Caco-2 (cell line): ENCODE measurements around the gene MVB12B. TPM values are rescaled to one million over a fixed set of nuclear protein-coding genes. Genes with fewer than 3 reads are reported as not detected.

Experiments
- BruUV-seq: library from RNA; stranded (reverse); fragments of 400-500 nt; replicated peaks from 2 replicates; lab custom pipeline; 2021; lab: Mats Ljungman, UMichigan
- CTCF ChIA-PET: fragments of 300-600 bp; sonication (Branson Sonifier 250); formaldehyde crosslinking; loops from one replicate; lab custom pipeline; 2022; ENCODE audit warnings: antibody characterized with exemption; lab: Charles Lee
- POLR2A ChIA-PET: fragments of 300-600 bp; sonication (Branson Sonifier 250); formaldehyde crosslinking; loops from one replicate; lab custom pipeline; 2022; ENCODE audit warnings: antibody characterized with exemption; lab: Charles Lee
- DNase-seq, 2 experiments: peaks; one replicate each; pipeline versions ENCODE4 v3.0.0 to v3.0.0-alpha.2; 2020 to 2022
- H3K27me3 ChIP-seq: replicated peaks from 2 replicates; pipeline ENCODE4 v1.6.0; 2011; ENCODE audit warnings: low read length; ENCODE audit not compliant: control insufficient read depth, insufficient read depth
- H3K36me3 ChIP-seq: 2 replicates; pipeline ENCODE4 v1.5.1; 2011; ENCODE audit warnings: low read length; ENCODE audit not compliant: control insufficient read depth, insufficient read depth
- H3K4me1 ChIP-seq: fragments of 250-450 bp; sonication (Bioruptor Pico); 2 replicates; pipeline ENCODE4 v1.5.1; 2020; ENCODE audit warnings: mild to moderate bottlenecking
- H3K4me3 ChIP-seq: 2 replicates; pipeline ENCODE4 v1.5.1; 2011; ENCODE audit warnings: low read depth, mild to moderate bottlenecking, control low read depth, low read length
- H3K9me3 ChIP-seq: fragments of 250-450 bp; sonication (Bioruptor Pico); 2 replicates; pipeline ENCODE4 v1.5.1; 2020; ENCODE audit warnings: mild to moderate bottlenecking, moderate library complexity
- H3K27ac Mint-ChIP-seq: one replicate; pipeline ENCODE4 v1.8.0; 2022; ENCODE audit warnings: mixed read lengths; ENCODE audit not compliant: unreplicated experiment
- H3K27me3 Mint-ChIP-seq: one replicate; pipeline ENCODE4 v1.8.0; 2022; ENCODE audit warnings: mixed read lengths; ENCODE audit not compliant: insufficient read depth, unreplicated experiment
- H3K36me3 Mint-ChIP-seq: one replicate; pipeline ENCODE4 v1.8.0; 2022; ENCODE audit warnings: mild to moderate bottlenecking, mixed read lengths; ENCODE audit not compliant: insufficient read depth, unreplicated experiment
- H3K4me1 Mint-ChIP-seq: one replicate; pipeline ENCODE4 v1.8.0; 2022; ENCODE audit warnings: low read depth, mixed read lengths; ENCODE audit not compliant: unreplicated experiment
- H3K4me3 Mint-ChIP-seq: one replicate; pipeline ENCODE4 v1.8.0; 2022; ENCODE audit warnings: mild to moderate bottlenecking, moderate library complexity, mixed read lengths; ENCODE audit not compliant: unreplicated experiment
- H3K9me3 Mint-ChIP-seq: one replicate; pipeline ENCODE4 v1.8.0; 2022; ENCODE audit warnings: mixed read lengths; ENCODE audit not compliant: unreplicated experiment
- CTCF ChIP-seq, 2 experiments: fragments of 200-600 bp in 1 of 2; IDR thresholded peaks; 1 replicate in 1 of 2; 2 replicates in 1 of 2; pipeline versions ENCODE4 v1.5.1 to v1.8.0; 2011 to 2022; ENCODE audit warnings: antibody characterized with exemption in 1 of 2, control low read depth in 1 of 2, inconsistent platforms in 1 of 2, low read depth in 1 of 2, low read length in 1 of 2, mild to moderate bottlenecking in 1 of 2, moderate library complexity in 1 of 2; ENCODE audit not compliant: insufficient read depth in 1 of 2, severe bottlenecking in 1 of 2, unreplicated experiment in 1 of 2
- intact Hi-C: fragments of 100-400 bp; cut with micrococcal nuclease; formaldehyde crosslinking; loops from one replicate; pipeline ENCODE4 v1.10.0; 2022; ENCODE audit not compliant: unreplicated experiment
- total RNA-seq: library from RNA; stranded (reverse); gene quantifications from 2 replicates; pipeline ENCODE4 v1.2.3, GENCODE V29; 2022

Gene MVB12B
- total RNA-seq, 1 experiment from 2014 or later, result 24.4 TPM

GRCh38 chr9:126299706-126300276 lies 26.8 kb upstream of the MVB12B start:
- H3K4me3 ChIP-seq, result no peak overlapping the region
- Mint-ChIP-seq H3K36me3 (no peaks in the 10 kb centered on the region), H3K4me3 (no peak overlapping the region), H3K9me3 (no peaks in the 10 kb centered on the region), H3K27ac (no peak overlapping the region), H3K27me3 (no peaks in the 10 kb centered on the region), H3K4me1 (peaks cover 7% of the 10 kb centered on the region)
- no peaks in the 10 kb centered on the region for H3K4me1 ChIP-seq
- no peaks in the 10 kb centered on the region for H3K27me3 ChIP-seq
- no peak for TF ChIP-seq CTCF (IDR thresholded peaks at IDR 0.05; ENCODE audit: insufficient read depth in 1 of 2, low read depth in 1 of 2, low read length in 1 of 2, severe bottlenecking in 1 of 2, unreplicated experiment in 1 of 2)
- no peaks in the 10 kb centered on the region for H3K9me3 ChIP-seq
- ChIA-PET POLR2A (no interaction called here), CTCF (interaction anchor here (0.6 kb wide), 1 partner anchor 36 kb away, joined by 3 read pairs; no protein-coding TSS in a partner anchor)
- no peak for DNase-seq
- no peaks in the 10 kb centered on the region for H3K36me3 ChIP-seq
- no TSS peak for BruUV-seq
- intact Hi-C loops, result no loop called here

DNA sequence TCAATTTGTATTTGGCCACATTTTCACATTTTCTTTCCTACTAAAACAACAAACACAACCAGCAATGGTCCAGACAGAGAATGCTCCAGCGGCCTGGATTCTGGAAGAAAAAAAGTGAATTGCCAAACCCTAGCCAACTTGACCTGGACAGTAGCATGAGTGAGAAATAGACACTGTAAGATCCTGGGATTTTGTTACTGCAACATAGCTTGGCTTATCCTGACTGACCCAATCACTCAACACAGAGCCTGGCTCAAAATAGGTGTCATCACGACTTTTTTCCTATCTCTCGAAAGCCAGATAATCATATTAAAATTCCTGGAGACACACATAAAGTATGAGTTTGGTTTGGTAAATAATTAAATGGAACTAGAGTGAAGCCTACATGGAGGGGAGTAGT lies 25.4 kb upstream of the MVB12B start:
- H3K36me3 ChIP-seq, result no peaks in the 10 kb centered on the region
- ChIA-PET POLR2A (no interaction called here), CTCF (interaction anchor here (1.9 kb wide), 1 partner anchor 97 kb away, joined by 9 read pairs; no protein-coding TSS in a partner anchor)
- no peak overlapping the region for H3K4me3 ChIP-seq
- H3K9me3 Mint-ChIP-seq, result no peaks in the 10 kb centered on the region
- H3K4me3 Mint-ChIP-seq, result no peak overlapping the region
- intact Hi-C loops, result no loop called here
- H3K27ac Mint-ChIP-seq, result no peak overlapping the region
- no peak for DNase-seq
- H3K27me3 ChIP-seq, result no peaks in the 10 kb centered on the region
- no TSS peak for BruUV-seq
- no peaks in the 10 kb centered on the region for H3K27me3 Mint-ChIP-seq
- H3K36me3 Mint-ChIP-seq, result no peaks in the 10 kb centered on the region
- peaks cover 7% of the 10 kb centered on the region for H3K4me1 Mint-ChIP-seq
- H3K4me1 ChIP-seq, result no peaks in the 10 kb centered on the region
- TF ChIP-seq CTCF (IDR thresholded peaks at IDR 0.05; ENCODE audit: insufficient read depth in 1 of 2, low read depth in 1 of 2, low read length in 1 of 2, severe bottlenecking in 1 of 2, unreplicated experiment in 1 of 2), result no peak
- H3K9me3 ChIP-seq, result no peaks in the 10 kb centered on the region

DNA sequence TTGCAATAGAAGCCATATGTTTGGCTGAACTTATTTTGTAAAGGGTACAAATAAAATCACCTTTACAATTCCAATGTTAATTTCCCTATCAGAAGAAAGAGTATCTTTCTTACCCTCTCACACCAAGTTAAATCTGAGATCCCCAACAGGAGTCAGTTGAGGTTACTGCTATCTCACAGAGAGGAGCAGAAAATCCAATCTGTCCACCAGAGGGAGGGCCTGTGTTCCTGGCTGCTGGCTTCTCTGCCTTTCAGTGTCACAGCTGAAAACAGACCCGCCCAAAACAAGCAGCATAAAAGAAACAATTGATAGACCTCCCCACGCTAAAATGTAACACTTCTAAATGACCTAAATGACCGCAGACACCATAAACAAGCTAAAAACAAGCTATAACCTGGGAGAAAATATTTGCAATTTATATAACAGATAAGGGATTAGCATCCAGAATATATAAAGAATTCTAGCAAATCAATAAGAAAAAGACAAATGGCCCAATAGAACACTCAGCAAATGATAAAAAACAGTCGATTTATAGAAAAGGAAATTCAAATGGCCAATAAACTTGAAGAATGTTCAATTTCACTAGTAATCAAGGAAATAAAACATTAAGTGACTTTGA lies 24.5 kb upstream of the MVB12B start:
- no TSS peak for BruUV-seq
- Mint-ChIP-seq H3K27me3 (no peaks in the 10 kb centered on the region), H3K27ac (no peak overlapping the region), H3K4me3 (no peak overlapping the region), H3K36me3 (no peaks in the 10 kb centered on the region), H3K9me3 (no peaks in the 10 kb centered on the region), H3K4me1 (peaks cover 7% of the 10 kb centered on the region)
- CTCF ChIA-PET, result interaction anchor here (0.9 to 1.9 kb wide), 2 partner anchors 96 to 256 kb away, joined by 3 to 9 read pairs; no protein-coding TSS in a partner anchor
- no peaks in the 10 kb centered on the region for H3K27me3 ChIP-seq
- DNase-seq, result peak; percentile 75 to 81
- H3K36me3 ChIP-seq, result no peaks in the 10 kb centered on the region
- no peaks in the 10 kb centered on the region for H3K4me1 ChIP-seq
- H3K4me3 ChIP-seq, result no peak overlapping the region
- POLR2A ChIA-PET, result no interaction called here
- no peaks in the 10 kb centered on the region for H3K9me3 ChIP-seq
- TF ChIP-seq CTCF (IDR thresholded peaks at IDR 0.05; ENCODE audit: insufficient read depth in 1 of 2, low read depth in 1 of 2, low read length in 1 of 2, severe bottlenecking in 1 of 2, unreplicated experiment in 1 of 2), result peak; percentile 83 to 87
- intact Hi-C loops, result loop anchor here (1.0 kb wide), 5 partner anchors 33 to 189 kb away; no protein-coding TSS in a partner anchor
